Stimulated activated CD8-positive, alpha-beta memory T cell treated with anti-CD3 and anti-CD28 coated beads, Interleukin-4, amount 100 ng/mL, for 24 hours (primary cell): ENCODE measurements around the gene CMIP.
"Not testable (repeated sequence)": the region's sequence is repeated elsewhere in the genome, so short reads cannot be mapped to it uniquely, and the experiment has no call there.

ENCODE experiments used
- DNase-seq: peaks from one replicate; pipeline ENCODE4 v3.0.0-alpha.2; 2020; ENCODE audit warnings: low read depth

CMIP gene

GRCh38 chr16:81421536-81421935, 23.1 kb upstream of the CMIP start:
- no peak for DNase-seq

- DNase-seq: not testable (repeated sequence)
These were observed 22.5 kb upstream of the CMIP start for GRCh38 chr16:81422153-81422552.

GRCh38 chr16:81424771-81425170, 19.8 kb upstream of the CMIP start:
- no peak for DNase-seq

GRCh38 chr16:81427219-81427618, 17.4 kb upstream of the CMIP start:
- DNase-seq: no peak

- no peak for DNase-seq
These were observed 15.5 kb upstream of the CMIP start for GRCh38 chr16:81429045-81429521.

GRCh38 chr16:81431554-81432353, 12.9 kb upstream of the CMIP start:
- no peak for DNase-seq

- no peak for DNase-seq
These were observed 11.6 kb upstream of the CMIP start for GRCh38 chr16:81432937-81433557.

- no peak for DNase-seq
These were observed 9.5 kb upstream of the CMIP start for GRCh38 chr16:81435103-81435502.

GRCh38 chr16:81435567-81435966, 9.0 kb upstream of the CMIP start:
- no peak for DNase-seq

GRCh38 chr16:81436386-81436785, 8.2 kb upstream of the CMIP start:
- no peak for DNase-seq

- no peak for DNase-seq
These were observed 6.7 kb upstream of the CMIP start for GRCh38 chr16:81437865-81438264.

GRCh38 chr16:81440888-81441761, 3.5 kb upstream of the CMIP start:
- DNase-seq: no peak

GRCh38 chr16:81442220-81442915, 2.2 kb upstream of the CMIP start:
- no peak for DNase-seq

GRCh38 chr16:81442916-81443687, 1.5 kb upstream of the CMIP start:
- no peak for DNase-seq

- no peak for DNase-seq
These were observed 740 bp upstream of the CMIP start for GRCh38 chr16:81443688-81444447.

GRCh38 chr16:81445143-81445961, 744 bp downstream of the CMIP start:
- peak; percentile 26 for DNase-seq

GRCh38 chr16:81445966-81446906, 1.6 kb downstream of the CMIP start:
- DNase-seq: no peak

GRCh38 chr16:81446907-81447268, 2.3 kb downstream of the CMIP start:
- DNase-seq: no peak
